ENCODE data around the gene B4GALT6. TPM values are rescaled to one million over a fixed set of nuclear protein-coding genes. Genes with fewer than 3 reads are reported as not detected.

The B4GALT6 gene
- polyA plus RNA-seq, 1 donor from 2014 or later: 19.4 TPM

- no peak for TF ChIP-seq TAF1 (IDR thresholded peaks at IDR 0.05; ENCODE audit: low read depth)
- TF ChIP-seq REST (IDR thresholded peaks at IDR 0.05; ENCODE audit: borderline replicate concordance): no peak
- no peak for TF ChIP-seq POLR2AphosphoS5 (IDR thresholded peaks at IDR 0.05)
- TF ChIP-seq EZH2 (IDR thresholded peaks at IDR 0.05; ENCODE audit: borderline replicate concordance, insufficient read depth, low read length, poor library complexity, severe bottlenecking): no peak
- no peak for TF ChIP-seq SMC3 (conservative IDR thresholded peaks at IDR 0.05; ENCODE audit: poor library complexity)
- TF ChIP-seq EP300 (conservative IDR thresholded peaks at IDR 0.05; ENCODE audit: poor library complexity, severe bottlenecking): no peak
- no peak for TF ChIP-seq MXI1 (conservative IDR thresholded peaks at IDR 0.05; ENCODE audit: poor library complexity, severe bottlenecking)
- Histone ChIP-seq H3K9me3 (ENCODE audit: low read length) (no peaks in the 10 kb centered on the region), H3K4me2 (ENCODE audit: low read length) (no peak overlapping the region), H3K4me3 (ENCODE audit: low read length) (no peak overlapping the region), H4K20me1 (ENCODE audit: insufficient read depth) (no peaks in the 10 kb centered on the region), H3K9me2 (ENCODE audit: insufficient read depth, low read length) (no peaks in the 10 kb centered on the region), H3K27me3 (ENCODE audit: insufficient read depth, low read depth, low read length) (no peaks in the 10 kb centered on the region), H3K79me2 (replicated peaks; ENCODE audit: insufficient read depth, low read length) (no peaks in the 10 kb centered on the region), H3K36me3 (ENCODE audit: insufficient read depth, low read length) (no peaks in the 10 kb centered on the region), H3K9ac (ENCODE audit: low read length) (no peak overlapping the region), H3K27ac (ENCODE audit: low read length) (no peak overlapping the region), H3F3A (ENCODE audit: insufficient read depth, low read length, poor library complexity, severe bottlenecking) (no peaks in the 10 kb centered on the region), H2AFZ (ENCODE audit: low read depth, low read length) (no peak overlapping the region)
Measured at GRCh38 chr18:31591113-31591512, 93.3 kb downstream of the B4GALT6 start.

DNA sequence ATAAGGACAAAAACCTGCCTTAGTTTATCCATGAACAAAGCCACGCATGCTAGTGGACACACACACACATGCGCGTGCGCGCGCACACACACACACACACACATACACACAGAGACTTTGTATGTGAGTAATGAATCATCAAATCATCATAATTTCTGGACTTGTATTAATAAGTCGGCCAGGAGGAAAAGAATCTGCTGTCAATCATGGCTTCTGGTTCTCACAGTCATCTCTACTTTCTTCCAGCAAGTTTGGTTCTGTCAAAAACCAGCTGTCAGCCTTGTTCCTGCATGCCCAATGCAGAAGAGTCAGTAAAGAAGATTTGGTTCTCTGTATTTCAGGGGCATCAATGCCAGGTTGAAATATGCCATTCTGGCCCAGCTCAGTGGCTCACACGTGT is 93.8 kb downstream of the B4GALT6 start:
- no peaks in the 10 kb centered on the region for H3K9me3 ChIP-seq (ENCODE audit: low read length)
- TF ChIP-seq RAD21 (conservative IDR thresholded peaks at IDR 0.05) (no peak), POLR2AphosphoS5 (IDR thresholded peaks at IDR 0.05) (no peak), EP300 (conservative IDR thresholded peaks at IDR 0.05; ENCODE audit: poor library complexity, severe bottlenecking) (no peak), CTCF (IDR thresholded peaks at IDR 0.05; ENCODE audit: poor library complexity, severe bottlenecking) (no peak), MXI1 (conservative IDR thresholded peaks at IDR 0.05; ENCODE audit: poor library complexity, severe bottlenecking) (no peak), REST (IDR thresholded peaks at IDR 0.05; ENCODE audit: borderline replicate concordance) (no peak), EZH2 (IDR thresholded peaks at IDR 0.05; ENCODE audit: borderline replicate concordance, insufficient read depth, low read length, poor library complexity, severe bottlenecking) (no peak), TAF1 (IDR thresholded peaks at IDR 0.05; ENCODE audit: low read depth) (no peak), SMC3 (conservative IDR thresholded peaks at IDR 0.05; ENCODE audit: poor library complexity) (no peak)
- no peaks in the 10 kb centered on the region for H3K27me3 ChIP-seq (ENCODE audit: insufficient read depth, low read depth, low read length)

More for the DNA sequence above, 93.8 kb downstream of the B4GALT6 start:
- Histone ChIP-seq H3K4me2 (ENCODE audit: low read length) (no peak overlapping the region), H3K9me2 (ENCODE audit: insufficient read depth, low read length) (no peaks in the 10 kb centered on the region), H3K79me2 (replicated peaks; ENCODE audit: insufficient read depth, low read length) (no peaks in the 10 kb centered on the region), H3K4me3 (ENCODE audit: low read length) (no peak overlapping the region), H2AFZ (ENCODE audit: low read depth, low read length) (no peak overlapping the region), H3K36me3 (ENCODE audit: insufficient read depth, low read length) (no peaks in the 10 kb centered on the region), H3F3A (ENCODE audit: insufficient read depth, low read length, poor library complexity, severe bottlenecking) (no peaks in the 10 kb centered on the region), H4K20me1 (ENCODE audit: insufficient read depth) (no peaks in the 10 kb centered on the region), H3K27ac (ENCODE audit: low read length) (no peak overlapping the region), H3K9ac (ENCODE audit: low read length) (no peak overlapping the region)
